ENCODE measurements around the gene IL3. TPM values are rescaled to one million over a fixed set of nuclear protein-coding genes. Genes with fewer than 3 reads are reported as not detected.

The IL3 gene
- polyA plus RNA-seq, 1 donor from 2014 or later, result not detected

- H3K4me1 Mint-ChIP-seq, result peaks cover 0 to 2% (median 0%) of the 10 kb centered on the region in 3 donors
These were observed 10.2 kb downstream of the IL3 start for GRCh38 chr5:132070460-132071337.

DNA sequence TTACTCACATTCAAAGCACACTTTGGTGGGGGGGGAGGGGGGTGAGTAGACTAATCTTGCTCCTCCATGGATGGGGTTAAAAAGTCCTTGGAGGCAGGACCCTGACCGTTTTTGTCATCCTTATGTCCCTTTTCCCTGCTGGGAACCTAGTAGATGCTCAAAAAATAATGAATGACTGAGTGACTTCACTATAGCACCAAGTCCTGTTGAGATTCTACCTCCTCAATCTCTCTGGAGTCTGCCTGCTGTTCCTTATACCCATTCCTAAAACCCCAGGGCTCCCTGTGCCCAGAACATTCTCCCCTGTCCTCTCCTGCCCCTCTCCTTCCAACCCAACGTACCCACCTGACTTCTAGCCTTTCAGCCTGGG lies 10.9 kb downstream of the IL3 start:
- Mint-ChIP-seq H3K9me3 (no peaks in the 10 kb centered on the region), H3K27me3 (no peaks in the 10 kb centered on the region), H3K4me1 (peaks cover 0 to 2% (median 0%) of the 10 kb centered on the region in 3 donors), H3K27ac (no peak overlapping the region), H3K4me3 (no peak overlapping the region), H3K36me3 (no peaks in the 10 kb centered on the region)

More at GRCh38 chr5:132070460-132071337, 10.2 kb downstream of the IL3 start:
- Mint-ChIP-seq H3K9me3 (no peaks in the 10 kb centered on the region), H3K27me3 (no peaks in the 10 kb centered on the region), H3K4me3 (peak overlapping the region in 1 of 4 donors; percentile 27), H3K36me3 (no peaks in the 10 kb centered on the region), H3K27ac (no peak overlapping the region)

- H3K27ac Mint-ChIP-seq, result no peak overlapping the region
- peaks cover 0 to 2% (median 2%) of the 10 kb centered on the region in 3 donors for H3K4me1 Mint-ChIP-seq
- H3K9me3 Mint-ChIP-seq, result no peaks in the 10 kb centered on the region
- H3K27me3 Mint-ChIP-seq, result no peaks in the 10 kb centered on the region
- no peaks in the 10 kb centered on the region for H3K36me3 Mint-ChIP-seq
- H3K4me3 Mint-ChIP-seq, result no peak overlapping the region
These were observed 11.6 kb downstream of the IL3 start for GRCh38 chr5:132072070-132072469.

GRCh38 chr5:132072528-132072927 lies 12.1 kb downstream of the IL3 start:
- no peak overlapping the region for H3K27ac Mint-ChIP-seq

GRCh38 chr5:132073231-132074013 lies 13.0 kb downstream of the IL3 start, which contains the start of gene CSF2:
Gene CSF2, plus strand, starts transcription at chr5:132073789. Its CDS starts 35 bp downstream, at chr5:132073824.
- H3K27me3 Mint-ChIP-seq, result no peaks in the 10 kb centered on the region
- H3K4me3 Mint-ChIP-seq, result no peak within 1 kb of the TSS
- peaks cover 0 to 2% (median 2%) of the 10 kb centered on the region in 3 donors for H3K4me1 Mint-ChIP-seq

More at GRCh38 chr5:132072528-132072927, 12.1 kb downstream of the IL3 start:
- peaks cover 2% of the 10 kb centered on the region for H3K36me3 Mint-ChIP-seq
- no peak overlapping the region for H3K4me3 Mint-ChIP-seq
- no peaks in the 10 kb centered on the region for H3K27me3 Mint-ChIP-seq
- no peaks in the 10 kb centered on the region for H3K9me3 Mint-ChIP-seq
- H3K4me1 Mint-ChIP-seq, result peaks cover 0 to 2% (median 2%) of the 10 kb centered on the region in 3 donors

DNA sequence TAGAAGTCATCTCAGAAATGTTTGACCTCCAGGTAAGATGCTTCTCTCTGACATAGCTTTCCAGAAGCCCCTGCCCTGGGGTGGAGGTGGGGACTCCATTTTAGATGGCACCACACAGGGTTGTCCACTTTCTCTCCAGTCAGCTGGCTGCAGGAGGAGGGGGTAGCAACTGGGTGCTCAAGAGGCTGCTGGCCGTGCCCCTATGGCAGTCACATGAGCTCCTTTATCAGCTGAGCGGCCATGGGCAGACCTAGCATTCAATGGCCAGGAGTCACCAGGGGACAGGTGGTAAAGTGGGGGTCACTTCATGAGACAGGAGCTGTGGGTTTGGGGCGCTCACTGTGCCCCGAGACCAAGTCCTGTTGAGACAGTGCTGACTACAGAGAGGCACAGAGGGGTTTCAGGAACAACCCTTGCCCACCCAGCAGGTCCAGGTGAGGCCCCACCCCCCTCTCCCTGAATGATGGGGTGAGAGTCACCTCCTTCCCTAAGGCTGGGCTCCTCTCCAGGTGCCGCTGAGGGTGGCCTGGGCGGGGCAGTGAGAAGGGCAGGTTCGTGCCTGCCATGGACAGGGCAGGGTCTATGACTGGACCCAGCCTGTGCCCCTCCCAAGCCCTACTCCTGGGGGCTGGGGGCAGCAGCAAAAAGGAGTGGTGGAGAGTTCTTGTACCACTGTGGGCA lies 13.8 kb downstream of the IL3 start:
- Mint-ChIP-seq H3K9me3 (no peaks in the 10 kb centered on the region), H3K36me3 (peaks cover 2% of the 10 kb centered on the region), H3K27me3 (no peaks in the 10 kb centered on the region), H3K4me1 (peaks cover 0 to 2% (median 2%) of the 10 kb centered on the region in 3 donors), H3K27ac (no peak overlapping the region), H3K4me3 (no peak overlapping the region)

More at GRCh38 chr5:132073231-132074013, 13.0 kb downstream of the IL3 start, which contains the start of gene CSF2:
- Mint-ChIP-seq H3K27ac (peak within 1 kb of the TSS in 1 of 3 donors; percentile 16), H3K36me3 (peaks cover 2% of the 10 kb centered on the region), H3K9me3 (no peaks in the 10 kb centered on the region)

DNA sequence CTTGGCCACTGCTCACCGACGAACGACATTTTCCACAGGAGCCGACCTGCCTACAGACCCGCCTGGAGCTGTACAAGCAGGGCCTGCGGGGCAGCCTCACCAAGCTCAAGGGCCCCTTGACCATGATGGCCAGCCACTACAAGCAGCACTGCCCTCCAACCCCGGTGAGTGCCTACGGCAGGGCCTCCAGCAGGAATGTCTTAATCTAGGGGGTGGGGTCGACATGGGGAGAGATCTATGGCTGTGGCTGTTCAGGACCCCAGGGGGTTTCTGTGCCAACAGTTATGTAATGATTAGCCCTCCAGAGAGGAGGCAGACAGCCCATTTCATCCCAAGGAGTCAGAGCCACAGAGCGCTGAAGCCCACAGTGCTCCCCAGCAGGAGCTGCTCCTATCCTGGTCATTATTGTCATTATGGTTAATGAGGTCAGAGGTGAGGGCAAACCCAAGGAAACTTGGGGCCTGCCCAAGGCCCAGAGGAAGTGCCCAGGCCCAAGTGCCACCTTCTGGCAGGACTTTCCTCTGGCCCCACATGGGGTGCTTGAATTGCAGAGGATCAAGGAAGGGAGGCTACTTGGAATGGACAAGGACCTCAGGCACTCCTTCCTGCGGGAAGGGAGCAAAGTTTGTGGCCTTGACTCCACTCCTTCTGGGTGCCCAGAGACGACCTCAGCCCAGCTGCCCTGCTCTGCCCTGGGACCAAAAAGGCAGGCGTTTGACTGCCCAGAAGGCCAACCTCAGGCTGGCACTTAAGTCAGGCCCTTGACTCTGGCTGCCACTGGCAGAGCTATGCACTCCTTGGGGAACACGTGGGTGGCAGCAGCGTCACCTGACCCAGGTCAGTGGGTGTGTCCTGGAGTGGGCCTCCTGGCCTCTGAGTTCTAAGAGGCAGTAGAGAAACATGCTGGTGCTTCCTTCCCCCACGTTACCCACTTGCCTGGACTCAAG lies 14.6 kb downstream of the IL3 start:
- Mint-ChIP-seq H3K36me3 (peaks cover 2% of the 10 kb centered on the region), H3K27ac (no peak overlapping the region), H3K27me3 (no peaks in the 10 kb centered on the region), H3K4me3 (no peak overlapping the region), H3K4me1 (peaks cover 0 to 2% (median 2%) of the 10 kb centered on the region in 3 donors), H3K9me3 (no peaks in the 10 kb centered on the region)

GRCh38 chr5:132075719-132076077 lies 15.2 kb downstream of the IL3 start:
- H3K4me3 Mint-ChIP-seq, result no peak overlapping the region
- peaks cover 0 to 2% (median 2%) of the 10 kb centered on the region in 3 donors for H3K4me1 Mint-ChIP-seq
- no peaks in the 10 kb centered on the region for H3K9me3 Mint-ChIP-seq
- no peaks in the 10 kb centered on the region for H3K27me3 Mint-ChIP-seq
- peaks cover 2% of the 10 kb centered on the region for H3K36me3 Mint-ChIP-seq
- no peak overlapping the region for H3K27ac Mint-ChIP-seq

GRCh38 chr5:132076202-132076830 lies 15.9 kb downstream of the IL3 start:
- peaks cover 0 to 2% (median 0%) of the 10 kb centered on the region in 3 donors for H3K4me1 Mint-ChIP-seq
- no peaks in the 10 kb centered on the region for H3K9me3 Mint-ChIP-seq
- H3K36me3 Mint-ChIP-seq, result peaks cover 2% of the 10 kb centered on the region
- no peaks in the 10 kb centered on the region for H3K27me3 Mint-ChIP-seq
- no peak overlapping the region for H3K27ac Mint-ChIP-seq
- H3K4me3 Mint-ChIP-seq, result no peak overlapping the region

DNA sequence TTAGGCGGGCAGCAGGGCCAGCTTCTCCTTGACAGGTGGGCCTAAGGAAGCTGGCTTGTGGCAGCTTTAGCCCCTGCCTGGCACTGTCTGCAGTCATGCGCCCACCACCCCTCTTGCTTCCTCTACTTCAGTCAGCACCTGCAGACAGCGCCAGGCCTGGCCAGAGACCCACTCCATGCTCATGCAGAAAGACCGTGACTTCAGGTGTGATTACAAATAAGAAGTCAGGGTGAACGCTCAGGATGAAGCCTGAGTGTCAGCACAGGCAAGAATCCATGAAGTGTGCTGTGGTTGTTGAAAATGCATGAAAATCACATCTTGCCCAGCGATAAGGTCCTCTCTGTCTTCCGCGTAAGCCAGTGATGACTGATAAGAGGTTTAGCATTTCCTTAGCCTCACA lies 16.5 kb downstream of the IL3 start:
- H3K4me1 Mint-ChIP-seq, result peaks cover 0 to 2% (median 0%) of the 10 kb centered on the region in 3 donors
- H3K27ac Mint-ChIP-seq, result peak overlapping the region in 1 of 3 donors; percentile 71
- H3K36me3 Mint-ChIP-seq, result peaks cover 2% of the 10 kb centered on the region
- H3K4me3 Mint-ChIP-seq, result no peak overlapping the region
- no peaks in the 10 kb centered on the region for H3K9me3 Mint-ChIP-seq
- H3K27me3 Mint-ChIP-seq, result no peaks in the 10 kb centered on the region

GRCh38 chr5:132079081-132079480 lies 18.6 kb downstream of the IL3 start:
- H3K4me1 Mint-ChIP-seq, result peaks cover 0 to 3% (median 0%) of the 10 kb centered on the region in 3 donors
- H3K9me3 Mint-ChIP-seq, result no peaks in the 10 kb centered on the region
- peaks cover 2% of the 10 kb centered on the region for H3K36me3 Mint-ChIP-seq
- no peak overlapping the region for H3K4me3 Mint-ChIP-seq
- H3K27ac Mint-ChIP-seq, result no peak overlapping the region
- no peaks in the 10 kb centered on the region for H3K27me3 Mint-ChIP-seq

- peaks cover 2% of the 10 kb centered on the region for H3K36me3 Mint-ChIP-seq
- H3K9me3 Mint-ChIP-seq, result no peaks in the 10 kb centered on the region
- peaks cover 0 to 3% (median 0%) of the 10 kb centered on the region in 3 donors for H3K4me1 Mint-ChIP-seq
- H3K27ac Mint-ChIP-seq, result no peak overlapping the region
- H3K4me3 Mint-ChIP-seq, result no peak overlapping the region
- H3K27me3 Mint-ChIP-seq, result no peaks in the 10 kb centered on the region
These were observed 19.2 kb downstream of the IL3 start for GRCh38 chr5:132079619-132080018.

- Mint-ChIP-seq H3K9me3 (no peaks in the 10 kb centered on the region), H3K27ac (no peak overlapping the region), H3K4me1 (peaks cover 0 to 3% (median 0%) of the 10 kb centered on the region in 3 donors), H3K27me3 (no peaks in the 10 kb centered on the region), H3K36me3 (peaks cover 2% of the 10 kb centered on the region), H3K4me3 (no peak overlapping the region)
These were observed 20.1 kb downstream of the IL3 start for GRCh38 chr5:132080595-132080994.

Data from IgD-negative memory B cell (primary cell).